Neural progenitor cell (in vitro differentiated cells): ENCODE data around the gene MYBPHL. TPM values are rescaled to one million over a fixed set of nuclear protein-coding genes. Genes with fewer than 3 reads are reported as not detected.

Experiments
- DNase-seq: peaks from one replicate; pipeline ENCODE4 v3.0.0-alpha.2; 2016; ENCODE audit warnings: low spot score
- H2AFZ ChIP-seq: fragments of 200-600 bp; sonication (generic); replicated peaks from 2 replicates; pipeline ENCODE4 v1.6.1; 2016; ENCODE audit warnings: antibody characterized with exemption
- H3F3A ChIP-seq: fragments of 200-600 bp; sonication (generic); 2 replicates; pipeline ENCODE4 v1.6.1; 2016; ENCODE audit warnings: antibody characterized with exemption, low read depth
- H3K27ac ChIP-seq: fragments of 200-600 bp; sonication (generic); 2 replicates; pipeline ENCODE4 v1.5.1; 2016; ENCODE audit warnings: mild to moderate bottlenecking
- H3K27me3 ChIP-seq: fragments of 200-600 bp; sonication (generic); 2 replicates; pipeline ENCODE4 v1.6.1; 2016; ENCODE audit warnings: mild to moderate bottlenecking, moderate library complexity
- H3K36me3 ChIP-seq: fragments of 200-600 bp; sonication (generic); 2 replicates; pipeline ENCODE4 v1.5.1; 2016
- H3K4me1 ChIP-seq: fragments of 200-600 bp; sonication (generic); 2 replicates; pipeline ENCODE4 v1.6.1; 2016; ENCODE audit warnings: mixed run types
- H3K4me2 ChIP-seq: fragments of 200-600 bp; sonication (generic); 2 replicates; pipeline ENCODE4 v1.6.1; 2016
- H3K4me3 ChIP-seq: fragments of 200-600 bp; sonication (generic); 2 replicates; pipeline ENCODE4 v1.5.1; 2016
- H3K79me2 ChIP-seq: fragments of 200-600 bp; sonication (generic); 2 replicates; pipeline ENCODE4 v1.6.1; 2016; ENCODE audit warnings: low read depth
- H3K9ac ChIP-seq: fragments of 200-600 bp; sonication (generic); 2 replicates; pipeline ENCODE4 v1.6.1; 2016
- H3K9me3 ChIP-seq: fragments of 200-600 bp; sonication (generic); 2 replicates; pipeline ENCODE4 v1.5.1; 2016; ENCODE audit warnings: low read depth
- H4K20me1 ChIP-seq: fragments of 200-600 bp; sonication (generic); 2 replicates; pipeline ENCODE4 v1.6.1; 2016; ENCODE audit warnings: low read depth
- H3K27ac Mint-ChIP-seq: 3 replicates; pipeline ENCODE4 v1.8.0; 2021; ENCODE audit warnings: mixed read lengths
- H3K27me3 Mint-ChIP-seq: 2 replicates; pipeline ENCODE4 v1.8.0; 2022; ENCODE audit warnings: low read depth, mild to moderate bottlenecking, inconsistent platforms, moderate library complexity, mixed read lengths; ENCODE audit not compliant: insufficient read depth
- H3K36me3 Mint-ChIP-seq: 3 replicates; pipeline ENCODE4 v1.8.0; 2021; ENCODE audit warnings: mixed read lengths
- H3K4me1 Mint-ChIP-seq: 3 replicates; pipeline ENCODE4 v1.8.0; 2021; ENCODE audit warnings: mixed read lengths
- H3K4me3 Mint-ChIP-seq: 3 replicates; pipeline ENCODE4 v1.8.0; 2021; ENCODE audit warnings: mild to moderate bottlenecking, moderate library complexity, mixed read lengths
- H3K9me3 Mint-ChIP-seq: 3 replicates; pipeline ENCODE4 v1.8.0; 2020; ENCODE audit warnings: mixed read lengths
- CTCF ChIP-seq: fragments of 200-600 bp; sonication (generic); IDR thresholded peaks from 2 replicates; pipeline ENCODE4 v1.5.1; 2017; ENCODE audit warnings: antibody characterized with exemption, mild to moderate bottlenecking
- EZH2 ChIP-seq: fragments of 200-600 bp; sonication (generic); IDR thresholded peaks from 2 replicates; pipeline ENCODE4 v1.6.1; 2017; ENCODE audit warnings: antibody characterized with exemption, mild to moderate bottlenecking, moderate library complexity
- EZH2phosphoT487 ChIP-seq: fragments of 200-600 bp; sonication (generic); IDR thresholded peaks from 2 replicates; pipeline ENCODE4 v1.6.1; 2017; ENCODE audit warnings: antibody characterized with exemption
- total RNA-seq: library from RNA; depleted of rRNA; stranded (reverse); fragments of >200 nt; gene quantifications from 2 replicates; pipeline ENCODE4 v1.2.3, GENCODE V29; 2015; ENCODE audit warnings: low replicate concordance

MYBPHL gene
- total RNA-seq: not detected in 2 replicates

GRCh38 chr1:109306832-109307273 lies at the start of gene MYBPHL:
TSS of gene MYBPHL (minus strand) at chr1:109307011. CDS start at chr1:109306991, 20 bp downstream.
- Histone ChIP-seq H3F3A (peaks cover 18% of the 10 kb centered on the region), H4K20me1 (no peaks in the 10 kb centered on the region), H3K27me3 (no peaks in the 10 kb centered on the region), H2AFZ (no peak within 1 kb of the TSS), H3K4me1 (peaks cover 40% of the 10 kb centered on the region), H3K9ac (no peak within 1 kb of the TSS), H3K4me2 (peak within 1 kb of the TSS; percentile 51), H3K36me3 (no peaks in the 10 kb centered on the region), H3K4me3 (no peak within 1 kb of the TSS), H3K9me3 (no peaks in the 10 kb centered on the region), H3K27ac (peak within 1 kb of the TSS; percentile 9), H3K79me2 (no peaks in the 10 kb centered on the region)
- DNase-seq: peak; percentile 27
- Mint-ChIP-seq H3K27me3 (no peaks in the 10 kb centered on the region), H3K27ac (no peak within 1 kb of the TSS), H3K4me1 (peaks cover 19% of the 10 kb centered on the region), H3K36me3 (peaks cover 3% of the 10 kb centered on the region), H3K9me3 (no peaks in the 10 kb centered on the region), H3K4me3 (no peak within 1 kb of the TSS)
- TF ChIP-seq EZH2phosphoT487 (no peak), CTCF (no peak), EZH2 (no peak)

- Histone ChIP-seq H4K20me1 (peaks cover 6% of the 10 kb centered on the region), H3F3A (peaks cover 21% of the 10 kb centered on the region), H3K9ac (no peak overlapping the region), H3K4me3 (no peak overlapping the region), H3K27me3 (no peaks in the 10 kb centered on the region), H3K79me2 (no peaks in the 10 kb centered on the region), H3K27ac (no peak overlapping the region), H3K4me2 (no peak overlapping the region), H2AFZ (no peak overlapping the region), H3K9me3 (no peaks in the 10 kb centered on the region), H3K4me1 (peaks cover 19% of the 10 kb centered on the region), H3K36me3 (no peaks in the 10 kb centered on the region)
- Mint-ChIP-seq H3K4me1 (peaks cover 2% of the 10 kb centered on the region), H3K27me3 (no peaks in the 10 kb centered on the region), H3K4me3 (no peak overlapping the region), H3K36me3 (no peaks in the 10 kb centered on the region), H3K9me3 (no peaks in the 10 kb centered on the region), H3K27ac (no peak overlapping the region)
- no peak for DNase-seq
- no peak for TF ChIP-seq CTCF
- TF ChIP-seq EZH2: no peak
- no peak for TF ChIP-seq EZH2phosphoT487
Observed at GRCh38 chr1:109356505-109356904, 49.7 kb upstream of the MYBPHL start.

- Histone ChIP-seq H3F3A (peaks cover 30% of the 10 kb centered on the region), H3K4me2 (no peak overlapping the region), H2AFZ (no peak overlapping the region), H4K20me1 (no peaks in the 10 kb centered on the region), H3K27ac (no peak overlapping the region), H3K27me3 (no peaks in the 10 kb centered on the region), H3K9ac (no peak overlapping the region), H3K79me2 (no peaks in the 10 kb centered on the region), H3K36me3 (no peaks in the 10 kb centered on the region), H3K4me3 (no peak overlapping the region), H3K9me3 (no peaks in the 10 kb centered on the region), H3K4me1 (peaks cover 28% of the 10 kb centered on the region)
- Mint-ChIP-seq H3K4me3 (no peak overlapping the region), H3K9me3 (no peaks in the 10 kb centered on the region), H3K36me3 (peaks cover 3% of the 10 kb centered on the region), H3K4me1 (peaks cover 2% of the 10 kb centered on the region), H3K27ac (no peak overlapping the region), H3K27me3 (no peaks in the 10 kb centered on the region)
- no peak for DNase-seq
- TF ChIP-seq EZH2: no peak
- no peak for TF ChIP-seq CTCF
- TF ChIP-seq EZH2phosphoT487: no peak
Observed at GRCh38 chr1:109354929-109355328, 48.1 kb upstream of the MYBPHL start.
